Cardiac fibroblast (primary cell): Measurements from ENCODE around the gene RFC1.
A peak's percentile ranks its signal among the peaks of the same experiment; 100 is the strongest.
"Not testable (repeated sequence)": the region's sequence is repeated elsewhere in the genome, so short reads cannot be mapped to it uniquely, and the experiment has no call there.

Experiments used
- DNase-seq, 2 donors: peaks; one replicate each; pipeline versions ENCODE4 v3.0.0 to v3.0.0-alpha.2; 2010; ENCODE audit warnings: low read depth in 2 of 2
- H3K4me3 ChIP-seq, 2 donors: replicated peaks in 1 of 2; 1 replicate in 1 of 2; 2 replicates in 1 of 2; pipeline ENCODE4 v1.5.1; 2011; ENCODE audit warnings: low read depth in 2 of 2, low read length in 2 of 2, mild to moderate bottlenecking in 2 of 2, moderate library complexity in 1 of 2
- TF ChIP-seq, protein P1 (sequence below): IDR thresholded peaks from one replicate; pipeline ENCODE4 v1.5.1; 2011; ENCODE audit warnings: low read depth, mild to moderate bottlenecking, low read length, inconsistent platforms

RFC1 gene, protein sequence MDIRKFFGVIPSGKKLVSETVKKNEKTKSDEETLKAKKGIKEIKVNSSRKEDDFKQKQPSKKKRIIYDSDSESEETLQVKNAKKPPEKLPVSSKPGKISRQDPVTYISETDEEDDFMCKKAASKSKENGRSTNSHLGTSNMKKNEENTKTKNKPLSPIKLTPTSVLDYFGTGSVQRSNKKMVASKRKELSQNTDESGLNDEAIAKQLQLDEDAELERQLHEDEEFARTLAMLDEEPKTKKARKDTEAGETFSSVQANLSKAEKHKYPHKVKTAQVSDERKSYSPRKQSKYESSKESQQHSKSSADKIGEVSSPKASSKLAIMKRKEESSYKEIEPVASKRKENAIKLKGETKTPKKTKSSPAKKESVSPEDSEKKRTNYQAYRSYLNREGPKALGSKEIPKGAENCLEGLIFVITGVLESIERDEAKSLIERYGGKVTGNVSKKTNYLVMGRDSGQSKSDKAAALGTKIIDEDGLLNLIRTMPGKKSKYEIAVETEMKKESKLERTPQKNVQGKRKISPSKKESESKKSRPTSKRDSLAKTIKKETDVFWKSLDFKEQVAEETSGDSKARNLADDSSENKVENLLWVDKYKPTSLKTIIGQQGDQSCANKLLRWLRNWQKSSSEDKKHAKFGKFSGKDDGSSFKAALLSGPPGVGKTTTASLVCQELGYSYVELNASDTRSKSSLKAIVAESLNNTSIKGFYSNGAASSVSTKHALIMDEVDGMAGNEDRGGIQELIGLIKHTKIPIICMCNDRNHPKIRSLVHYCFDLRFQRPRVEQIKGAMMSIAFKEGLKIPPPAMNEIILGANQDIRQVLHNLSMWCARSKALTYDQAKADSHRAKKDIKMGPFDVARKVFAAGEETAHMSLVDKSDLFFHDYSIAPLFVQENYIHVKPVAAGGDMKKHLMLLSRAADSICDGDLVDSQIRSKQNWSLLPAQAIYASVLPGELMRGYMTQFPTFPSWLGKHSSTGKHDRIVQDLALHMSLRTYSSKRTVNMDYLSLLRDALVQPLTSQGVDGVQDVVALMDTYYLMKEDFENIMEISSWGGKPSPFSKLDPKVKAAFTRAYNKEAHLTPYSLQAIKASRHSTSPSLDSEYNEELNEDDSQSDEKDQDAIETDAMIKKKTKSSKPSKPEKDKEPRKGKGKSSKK

DNA sequence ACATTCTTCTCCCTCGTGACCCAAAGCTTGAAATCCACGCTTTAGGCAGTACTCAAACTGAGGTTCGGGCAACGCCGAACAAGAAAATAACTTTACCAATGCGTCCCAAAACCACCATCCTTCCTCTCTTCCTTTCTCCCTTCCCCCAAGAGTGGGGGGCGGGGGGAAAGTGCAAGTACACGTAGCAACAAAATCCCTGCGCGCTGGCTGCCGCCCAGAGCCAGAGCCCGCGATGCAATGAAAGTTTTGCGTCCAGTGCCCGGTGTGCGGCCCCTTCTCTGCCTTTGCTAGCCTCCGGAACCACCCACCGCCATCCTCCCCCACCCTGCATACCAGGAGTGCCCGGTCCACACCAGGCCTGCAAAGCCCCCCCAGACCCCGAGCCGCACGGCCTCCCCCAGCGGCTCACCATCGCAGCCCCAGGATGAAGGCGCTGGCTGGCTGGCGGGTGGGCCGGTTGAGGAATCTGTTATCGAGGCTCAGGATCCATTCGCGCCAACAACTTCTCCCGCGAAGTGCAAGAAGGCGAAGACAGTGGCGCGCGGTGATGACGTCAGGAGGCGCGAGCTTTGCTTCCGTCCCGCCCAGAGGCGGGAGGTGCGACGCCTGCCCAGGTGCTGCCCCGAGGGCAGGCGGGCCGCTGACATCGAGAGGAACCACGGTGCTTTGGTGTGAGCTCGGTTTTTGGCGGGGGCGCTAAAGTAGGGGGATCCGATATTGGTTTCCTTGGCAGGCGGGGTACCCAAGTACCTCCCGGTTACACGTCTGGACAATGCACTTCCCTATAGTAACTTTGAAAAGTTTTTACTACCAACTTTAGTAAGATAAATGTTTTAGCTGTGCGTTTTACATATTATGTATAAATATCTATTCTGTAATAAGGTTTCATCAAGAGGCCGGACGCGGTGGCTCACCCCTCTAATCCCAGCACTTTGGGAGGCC is at the start of gene RFC1:
RFC1 (minus strand) TSS at position 533 of the 942 bp plus-strand sequence; CDS start at position 412, 121 bp downstream.
- peak within 1 kb of the TSS; percentile 62 to 98 for H3K4me3 ChIP-seq
- TF ChIP-seq, protein P1, sequence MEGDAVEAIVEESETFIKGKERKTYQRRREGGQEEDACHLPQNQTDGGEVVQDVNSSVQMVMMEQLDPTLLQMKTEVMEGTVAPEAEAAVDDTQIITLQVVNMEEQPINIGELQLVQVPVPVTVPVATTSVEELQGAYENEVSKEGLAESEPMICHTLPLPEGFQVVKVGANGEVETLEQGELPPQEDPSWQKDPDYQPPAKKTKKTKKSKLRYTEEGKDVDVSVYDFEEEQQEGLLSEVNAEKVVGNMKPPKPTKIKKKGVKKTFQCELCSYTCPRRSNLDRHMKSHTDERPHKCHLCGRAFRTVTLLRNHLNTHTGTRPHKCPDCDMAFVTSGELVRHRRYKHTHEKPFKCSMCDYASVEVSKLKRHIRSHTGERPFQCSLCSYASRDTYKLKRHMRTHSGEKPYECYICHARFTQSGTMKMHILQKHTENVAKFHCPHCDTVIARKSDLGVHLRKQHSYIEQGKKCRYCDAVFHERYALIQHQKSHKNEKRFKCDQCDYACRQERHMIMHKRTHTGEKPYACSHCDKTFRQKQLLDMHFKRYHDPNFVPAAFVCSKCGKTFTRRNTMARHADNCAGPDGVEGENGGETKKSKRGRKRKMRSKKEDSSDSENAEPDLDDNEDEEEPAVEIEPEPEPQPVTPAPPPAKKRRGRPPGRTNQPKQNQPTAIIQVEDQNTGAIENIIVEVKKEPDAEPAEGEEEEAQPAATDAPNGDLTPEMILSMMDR: no peak
- peak; percentile 92 to 93 for DNase-seq

DNA sequence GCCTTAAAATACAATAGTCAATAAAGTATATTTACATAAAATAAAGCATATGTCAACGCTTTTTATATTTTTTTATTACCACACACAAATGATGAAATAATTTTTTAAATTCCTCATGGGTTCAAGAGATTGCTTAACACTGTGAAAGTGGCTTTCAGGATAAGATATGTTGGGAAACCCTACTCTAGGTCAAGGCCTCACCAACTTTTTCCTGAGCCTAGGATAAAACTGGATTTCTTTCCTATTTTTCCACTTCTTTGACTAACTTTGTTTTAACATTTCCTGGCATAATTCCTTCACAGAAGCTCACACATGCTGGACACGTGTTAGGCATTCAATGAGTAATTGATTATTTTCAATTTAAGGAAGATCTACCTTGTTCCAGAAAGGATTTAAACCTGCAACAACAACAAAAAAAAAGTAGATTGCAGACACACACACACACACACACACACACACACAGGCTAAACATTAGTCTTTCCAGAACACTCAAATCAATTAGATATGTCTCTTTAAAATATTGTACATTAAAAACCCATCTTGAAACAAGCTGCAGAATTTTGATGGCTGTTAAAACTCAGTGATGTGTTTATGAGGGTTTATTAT is 49.6 kb upstream of the RFC1 start:
- TF ChIP-seq, protein P1: no peak
- DNase-seq: peak; percentile 8 to 57

DNA sequence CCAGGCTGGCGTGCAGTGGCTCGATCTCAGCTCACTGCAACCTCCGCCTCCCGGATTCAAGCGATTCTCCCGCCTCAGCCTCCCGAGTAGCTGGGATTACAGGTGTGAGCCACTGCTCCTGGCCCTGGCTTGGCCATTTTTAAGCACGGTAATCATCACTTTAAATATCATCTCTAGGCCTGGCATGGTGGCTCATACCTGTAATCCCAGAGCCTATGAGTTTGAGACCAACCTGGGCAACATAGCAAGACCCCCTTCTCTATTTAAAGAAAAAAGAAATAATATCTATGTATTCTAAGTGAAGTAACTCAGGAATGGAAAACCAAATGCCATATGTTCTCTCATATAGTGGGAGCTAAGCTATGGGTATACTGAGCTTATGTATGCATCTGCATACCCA is 45.4 kb upstream of the RFC1 start:
- not testable (repeated sequence) for H3K4me3 ChIP-seq, DNase-seq

More for the DNA sequence above, 49.6 kb upstream of the RFC1 start:
- H3K4me3 ChIP-seq: no peak overlapping the region

DNA sequence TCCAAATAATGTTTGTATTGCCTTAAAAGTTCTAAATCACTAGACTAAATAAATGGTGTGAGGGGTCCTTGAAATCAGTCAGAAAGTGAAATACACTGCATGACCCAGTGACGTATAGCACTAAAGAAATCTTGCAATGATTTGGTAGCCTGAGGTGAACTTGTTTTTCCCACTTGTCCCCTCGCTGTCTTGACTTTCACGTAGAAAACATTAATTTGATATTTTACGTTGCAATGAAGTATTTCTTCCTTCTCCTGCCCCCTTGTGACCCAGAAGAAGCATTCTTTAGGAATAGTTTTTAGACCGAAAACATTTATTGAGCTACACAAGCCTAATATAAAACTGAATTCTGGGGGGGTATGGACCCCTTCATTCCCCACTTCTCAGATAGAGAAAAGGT is 44.3 kb upstream of the RFC1 start:
- H3K4me3 ChIP-seq: no peak overlapping the region
- DNase-seq: peak; percentile 33 to 36
- TF ChIP-seq, protein P1: peak; percentile 11

DNA sequence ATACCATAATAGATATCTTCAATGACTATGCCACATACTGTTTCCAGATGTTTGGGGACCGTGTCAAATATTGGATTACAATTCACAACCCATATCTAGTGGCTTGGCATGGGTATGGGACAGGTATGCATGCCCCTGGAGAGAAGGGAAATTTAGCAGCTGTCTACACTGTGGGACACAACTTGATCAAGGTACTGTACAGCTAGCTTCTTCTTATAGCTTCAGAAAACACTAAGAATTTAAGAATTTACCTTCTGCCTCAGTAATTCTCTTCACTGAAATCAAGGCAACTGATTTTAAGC is 41.4 kb upstream of the RFC1 start:
- TF ChIP-seq, protein P1: no peak
- DNase-seq: no peak

DNA sequence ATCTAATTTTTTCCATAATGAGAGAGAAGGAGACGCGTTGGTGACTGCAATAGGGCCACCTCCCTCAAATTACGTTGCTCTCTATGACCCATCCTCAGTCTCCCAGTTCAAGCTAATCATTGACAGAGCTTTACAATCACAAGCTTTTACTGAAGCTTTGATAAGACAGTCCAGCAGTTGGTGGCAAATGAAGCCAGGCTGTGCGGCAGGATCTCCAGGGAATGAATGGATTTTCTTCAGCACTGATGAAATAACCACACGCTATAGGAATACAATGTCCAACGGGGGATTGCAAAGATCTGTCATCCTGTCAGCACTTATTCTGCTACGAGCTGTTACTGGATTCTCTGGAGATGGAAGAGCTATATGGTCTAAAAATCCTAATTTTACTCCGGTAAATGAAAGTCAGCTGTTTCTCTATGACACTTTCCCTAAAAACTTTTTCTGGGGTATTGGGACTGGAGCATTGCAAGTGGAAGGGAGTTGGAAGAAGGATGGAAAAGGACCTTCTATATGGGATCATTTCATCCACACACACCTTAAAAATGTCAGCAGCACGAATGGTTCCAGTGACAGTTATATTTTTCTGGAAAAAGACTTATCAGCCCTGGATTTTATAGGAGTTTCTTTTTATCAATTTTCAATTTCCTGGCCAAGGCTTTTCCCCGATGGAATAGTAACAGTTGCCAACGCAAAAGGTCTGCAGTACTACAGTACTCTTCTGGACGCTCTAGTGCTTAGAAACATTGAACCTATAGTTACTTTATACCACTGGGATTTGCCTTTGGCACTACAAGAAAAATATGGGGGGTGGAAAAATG is 40.8 kb upstream of the RFC1 start, which contains the start of gene KLB:
KLB (plus strand) TSS at position 168 of the 821 bp plus-strand sequence; CDS start at position 188, 20 bp downstream.
- TF ChIP-seq, protein P1: no peak
- no peak within 1 kb of the TSS for H3K4me3 ChIP-seq
- DNase-seq: peak; percentile 15 to 27

More for the DNA sequence above, 41.4 kb upstream of the RFC1 start:
- no peak overlapping the region for H3K4me3 ChIP-seq

DNA sequence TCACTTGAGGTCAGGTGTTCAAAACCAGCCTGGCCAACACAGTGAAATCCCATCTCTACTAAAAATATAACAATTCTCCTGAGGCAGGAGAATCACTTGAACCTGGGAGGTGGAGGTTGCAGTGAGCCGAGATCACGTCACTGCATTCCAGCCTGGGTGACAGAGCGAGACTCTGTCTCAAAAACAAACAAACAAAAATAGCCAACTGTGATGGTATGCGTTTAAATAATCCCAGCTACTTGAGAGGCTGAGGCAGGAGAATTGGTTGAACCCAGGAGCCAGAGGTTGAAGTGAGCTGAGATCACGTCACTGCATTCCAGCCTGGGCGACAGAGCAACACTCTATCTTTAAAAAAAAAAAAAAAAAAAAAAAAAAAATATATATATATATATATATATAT is 35.5 kb upstream of the RFC1 start:
- H3K4me3 ChIP-seq: not testable (repeated sequence)
- DNase-seq: peak in 1 of 2 donors; percentile 31
